ENCODE data around the gene RNF125. TPM values are rescaled to one million over a fixed set of nuclear protein-coding genes. Genes with fewer than 3 reads are reported as not detected.

The RNF125 gene
- polyA plus RNA-seq, 2 of the 4 experiments (the other 2 are of a cell fraction), result 0.14 to 0.30 TPM

DNA sequence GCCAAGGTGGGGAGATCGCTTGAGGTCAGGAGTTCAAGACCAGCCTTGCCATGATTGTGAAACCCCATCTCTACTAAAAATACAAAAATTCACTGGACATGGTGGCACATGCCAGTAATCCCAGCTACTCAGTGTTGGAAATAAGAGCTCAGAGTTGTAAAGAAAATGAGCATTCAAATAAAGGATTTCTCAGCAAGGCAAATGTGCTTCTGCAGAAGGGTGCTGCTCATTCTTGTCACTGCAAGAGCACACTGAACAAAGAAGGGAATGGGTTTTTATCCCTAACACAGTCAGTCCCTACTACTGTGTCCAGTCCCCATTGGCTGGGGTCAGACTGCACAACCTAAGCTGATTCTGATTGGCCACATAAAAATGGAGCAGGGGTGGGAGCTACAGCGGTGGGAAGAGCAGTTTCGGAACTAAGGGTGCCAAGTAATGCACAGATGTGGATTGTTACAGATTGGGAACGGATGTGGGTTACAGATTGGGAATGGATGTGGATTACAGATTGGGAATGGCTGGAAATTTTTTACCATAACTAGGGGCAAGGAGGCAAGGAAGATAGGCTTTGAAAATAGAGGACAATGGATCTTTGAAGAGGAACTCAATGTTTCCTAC, 44.6 kb upstream of the RNF125 start:
- H3K9me3 ChIP-seq, result peaks cover 33% of the 10 kb centered on the region
- ATAC-seq, result no peak
- ChIA-PET POLR2A (no interaction called here), CTCF (no interaction called here)
- no peak overlapping the region for H3K27ac ChIP-seq
- H3K4me2 ChIP-seq, result no peak overlapping the region
- FAIRE-seq, result no peak
- H3K4me3 ChIP-seq, result no peak overlapping the region
- TF ChIP-seq ELK1 (IDR thresholded peaks at IDR 0.05; ENCODE audit: low read depth, low read length), result no peak
- TF ChIP-seq, protein P1, sequence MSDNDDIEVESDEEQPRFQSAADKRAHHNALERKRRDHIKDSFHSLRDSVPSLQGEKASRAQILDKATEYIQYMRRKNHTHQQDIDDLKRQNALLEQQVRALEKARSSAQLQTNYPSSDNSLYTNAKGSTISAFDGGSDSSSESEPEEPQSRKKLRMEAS (IDR thresholded peaks at IDR 0.05), result no peak
- TF ChIP-seq RAD21 (conservative IDR thresholded peaks at IDR 0.05 in 1 of 2, IDR thresholded peaks at IDR 0.05 in 1 of 2), result no peak
- no peak for TF ChIP-seq MAFK (IDR thresholded peaks at IDR 0.05; ENCODE audit: partially characterized antibody)
- TF ChIP-seq ATOH8 (CRISPR knock-in tag; IDR thresholded peaks at IDR 0.05; ENCODE audit: low read depth), result no peak
- TF ChIP-seq CHD4 (IDR thresholded peaks at IDR 0.05; ENCODE audit: borderline replicate concordance), result no peak
- TF ChIP-seq HOXB5 (CRISPR knock-in tag; IDR thresholded peaks at IDR 0.05), result no peak
- TF ChIP-seq FOSL2 (IDR thresholded peaks at IDR 0.05), result no peak
- no peak for TF ChIP-seq FOSL2 (CRISPR knock-in tag; IDR thresholded peaks at IDR 0.05)
- TF ChIP-seq SMC3 (IDR thresholded peaks at IDR 0.05), result no peak
- no peaks in the 10 kb centered on the region for H3K4me1 ChIP-seq
- no peak for DNase-seq (ENCODE audit: low read depth in 1 of 2, low spot score in 1 of 2)
- 54% methylated on average over 4 of the region's 4 CpGs for WGBS (ENCODE audit: missing lambda C conversion rate)

DNA sequence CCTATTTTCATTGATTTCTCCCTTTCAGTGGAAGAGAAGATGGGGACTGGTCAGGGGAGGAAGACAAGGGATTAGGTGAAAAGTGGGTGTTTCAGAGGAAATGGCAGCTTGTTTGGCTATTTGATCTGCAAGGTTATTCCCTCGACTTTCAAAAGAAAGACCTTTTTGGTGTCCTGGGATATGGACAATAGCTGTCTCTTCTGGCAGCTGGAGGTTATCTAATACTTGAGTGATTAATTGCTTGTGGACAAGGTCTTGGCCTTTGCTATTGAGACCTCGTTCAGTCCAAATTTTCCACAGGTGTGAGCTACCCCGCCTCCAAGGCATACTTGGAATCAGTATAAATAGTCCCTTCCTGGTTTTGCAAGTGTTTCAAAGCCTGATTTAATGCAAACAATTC, 42.4 kb upstream of the RNF125 start:
- H3K4me3 ChIP-seq, result no peak overlapping the region
- TF ChIP-seq JUN (IDR thresholded peaks at IDR 0.05) (no peak), BCL3 (IDR thresholded peaks at IDR 0.05) (no peak), CHD4 (IDR thresholded peaks at IDR 0.05; ENCODE audit: borderline replicate concordance) (no peak), RARB (CRISPR knock-in tag; IDR thresholded peaks at IDR 0.05) (no peak), HOXA7 (CRISPR knock-in tag; IDR thresholded peaks at IDR 0.05) (no peak), HOXB5 (CRISPR knock-in tag; IDR thresholded peaks at IDR 0.05) (no peak), FOSL2 (IDR thresholded peaks at IDR 0.05) (no peak), FOSL2 (CRISPR knock-in tag; IDR thresholded peaks at IDR 0.05) (no peak)
- TF ChIP-seq, protein P2, sequence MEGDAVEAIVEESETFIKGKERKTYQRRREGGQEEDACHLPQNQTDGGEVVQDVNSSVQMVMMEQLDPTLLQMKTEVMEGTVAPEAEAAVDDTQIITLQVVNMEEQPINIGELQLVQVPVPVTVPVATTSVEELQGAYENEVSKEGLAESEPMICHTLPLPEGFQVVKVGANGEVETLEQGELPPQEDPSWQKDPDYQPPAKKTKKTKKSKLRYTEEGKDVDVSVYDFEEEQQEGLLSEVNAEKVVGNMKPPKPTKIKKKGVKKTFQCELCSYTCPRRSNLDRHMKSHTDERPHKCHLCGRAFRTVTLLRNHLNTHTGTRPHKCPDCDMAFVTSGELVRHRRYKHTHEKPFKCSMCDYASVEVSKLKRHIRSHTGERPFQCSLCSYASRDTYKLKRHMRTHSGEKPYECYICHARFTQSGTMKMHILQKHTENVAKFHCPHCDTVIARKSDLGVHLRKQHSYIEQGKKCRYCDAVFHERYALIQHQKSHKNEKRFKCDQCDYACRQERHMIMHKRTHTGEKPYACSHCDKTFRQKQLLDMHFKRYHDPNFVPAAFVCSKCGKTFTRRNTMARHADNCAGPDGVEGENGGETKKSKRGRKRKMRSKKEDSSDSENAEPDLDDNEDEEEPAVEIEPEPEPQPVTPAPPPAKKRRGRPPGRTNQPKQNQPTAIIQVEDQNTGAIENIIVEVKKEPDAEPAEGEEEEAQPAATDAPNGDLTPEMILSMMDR (IDR thresholded peaks at IDR 0.05), result no peak

GRCh38 chr18:31977270-31977872, 41.3 kb upstream of the RNF125 start:
- peaks cover 33% of the 10 kb centered on the region for H3K9me3 ChIP-seq
- peak; percentile 10 to 53 for DNase-seq (ENCODE audit: low read depth in 1 of 2, low spot score in 1 of 2)
- FAIRE-seq, result no peak
- 62% methylated on average over 9 of the region's 9 CpGs for WGBS (ENCODE audit: missing lambda C conversion rate)
- ATAC-seq, result peak in 1 of 2 experiments; percentile 58; a peak in 2 of 6 replicates
- TF ChIP-seq SMC3 (IDR thresholded peaks at IDR 0.05), result peak; percentile 19; the same call in 1 of the 3 replicates
- TF ChIP-seq, protein P3, sequence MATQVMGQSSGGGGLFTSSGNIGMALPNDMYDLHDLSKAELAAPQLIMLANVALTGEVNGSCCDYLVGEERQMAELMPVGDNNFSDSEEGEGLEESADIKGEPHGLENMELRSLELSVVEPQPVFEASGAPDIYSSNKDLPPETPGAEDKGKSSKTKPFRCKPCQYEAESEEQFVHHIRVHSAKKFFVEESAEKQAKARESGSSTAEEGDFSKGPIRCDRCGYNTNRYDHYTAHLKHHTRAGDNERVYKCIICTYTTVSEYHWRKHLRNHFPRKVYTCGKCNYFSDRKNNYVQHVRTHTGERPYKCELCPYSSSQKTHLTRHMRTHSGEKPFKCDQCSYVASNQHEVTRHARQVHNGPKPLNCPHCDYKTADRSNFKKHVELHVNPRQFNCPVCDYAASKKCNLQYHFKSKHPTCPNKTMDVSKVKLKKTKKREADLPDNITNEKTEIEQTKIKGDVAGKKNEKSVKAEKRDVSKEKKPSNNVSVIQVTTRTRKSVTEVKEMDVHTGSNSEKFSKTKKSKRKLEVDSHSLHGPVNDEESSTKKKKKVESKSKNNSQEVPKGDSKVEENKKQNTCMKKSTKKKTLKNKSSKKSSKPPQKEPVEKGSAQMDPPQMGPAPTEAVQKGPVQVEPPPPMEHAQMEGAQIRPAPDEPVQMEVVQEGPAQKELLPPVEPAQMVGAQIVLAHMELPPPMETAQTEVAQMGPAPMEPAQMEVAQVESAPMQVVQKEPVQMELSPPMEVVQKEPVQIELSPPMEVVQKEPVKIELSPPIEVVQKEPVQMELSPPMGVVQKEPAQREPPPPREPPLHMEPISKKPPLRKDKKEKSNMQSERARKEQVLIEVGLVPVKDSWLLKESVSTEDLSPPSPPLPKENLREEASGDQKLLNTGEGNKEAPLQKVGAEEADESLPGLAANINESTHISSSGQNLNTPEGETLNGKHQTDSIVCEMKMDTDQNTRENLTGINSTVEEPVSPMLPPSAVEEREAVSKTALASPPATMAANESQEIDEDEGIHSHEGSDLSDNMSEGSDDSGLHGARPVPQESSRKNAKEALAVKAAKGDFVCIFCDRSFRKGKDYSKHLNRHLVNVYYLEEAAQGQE (IDR thresholded peaks at IDR 0.05), result no peak
- TF ChIP-seq, protein P2 (IDR thresholded peaks at IDR 0.05), result peak; percentile 32; the same call in 2 of the 3 replicates
- peak; percentile 49 to 71 for TF ChIP-seq RAD21 (conservative IDR thresholded peaks at IDR 0.05 in 1 of 2, IDR thresholded peaks at IDR 0.05 in 1 of 2)
- no peak overlapping the region for H3K4me2 ChIP-seq
- POLR2A ChIA-PET, result no interaction called here
- H3K27ac ChIP-seq, result no peak overlapping the region
- H3K4me3 ChIP-seq, result no peak overlapping the region
- CTCF ChIA-PET, result interaction anchor here (0.7 to 2.9 kb wide), 9 partner anchors 10 to 1692 kb away, joined by 3 to 15 read pairs (median 3); partner anchors contain the start of gene TRAPPC8
- H3K4me1 ChIP-seq, result no peaks in the 10 kb centered on the region

More for the DNA sequence above, 42.4 kb upstream of the RNF125 start:
- 10% methylated on average over 3 of the region's 3 CpGs for WGBS (ENCODE audit: missing lambda C conversion rate)
- no peak overlapping the region for H3K27ac ChIP-seq
- ChIA-PET CTCF (interaction anchor here (1.3 to 2.9 kb wide), 4 partner anchors 9 to 421 kb away, joined by 3 to 15 read pairs (median 4); no protein-coding TSS in a partner anchor), POLR2A (no interaction called here)
- no peak for ATAC-seq
- H3K4me1 ChIP-seq, result no peaks in the 10 kb centered on the region
- DNase-seq (ENCODE audit: low read depth in 1 of 2, low spot score in 1 of 2), result no peak
- no peak for FAIRE-seq
- no peak overlapping the region for H3K4me2 ChIP-seq
- H3K9me3 ChIP-seq, result peaks cover 33% of the 10 kb centered on the region
